A549 (cell line): ENCODE measurements around the gene SLC8A2. TPM values are rescaled to one million over a fixed set of nuclear protein-coding genes. Genes with fewer than 3 reads are reported as not detected.
A peak's percentile ranks its signal among the peaks of the same experiment; 100 is the strongest.

Experiments used
- ATAC-seq, 2 experiments: fragments of 200-7000 bp in 1 of 2; fragments of >200 bp in 1 of 2; cut with Nextera tagmentation in 1 of 2; cut with Tn5 transposase in 1 of 2; 3 replicates each; pipeline versions ENCODE4 v1.8.0 to v1.9.1; 2018 to 2020; ENCODE audit warnings: mild to moderate bottlenecking in 1 of 2, moderate library complexity in 1 of 2
- CTCF ChIA-PET: fragments of 300-600 bp; sonication (Branson Sonifier 250); formaldehyde crosslinking; extraction: SDS; loops from one replicate; lab custom pipeline; 2021; ENCODE audit warnings: antibody characterized with exemption, inconsistent platforms; lab: Yijun Ruan, JAX
- POLR2A ChIA-PET: fragments of 350-600 bp; formaldehyde crosslinking; extraction: SDS; loops from one replicate; lab custom pipeline; 2021; ENCODE audit warnings: antibody characterized with exemption, inconsistent platforms; lab: Yijun Ruan, JAX
- DNase-seq, 2 experiments: peaks; one replicate each; pipeline versions ENCODE4 v3.0.0 to v3.0.0-alpha.2; 2011 to 2016; ENCODE audit warnings: low read depth in 1 of 2, low spot score in 1 of 2
- FAIRE-seq: peaks from 2 replicates; lab custom pipeline; 2011; peaks lifted over from hg19 to GRCh38; lab: Jason Lieb, UNC
- H3K27ac ChIP-seq, 2 experiments: fragments of >200 bp; sonication (Bioruptor Twin); formaldehyde crosslinking; 3 replicates each; pipeline ENCODE4 v1.5.1; 2016 to 2017
- H3K4me1 ChIP-seq: fragments of >200 bp; sonication (Bioruptor Twin); formaldehyde crosslinking; 3 replicates; pipeline ENCODE4 v1.6.1; 2016
- H3K4me2 ChIP-seq: fragments of >200 bp; sonication (Bioruptor Twin); formaldehyde crosslinking; 3 replicates; pipeline ENCODE4 v1.6.1; 2016
- H3K4me3 ChIP-seq: fragments of >200 bp; sonication (Bioruptor Twin); formaldehyde crosslinking; 3 replicates; pipeline ENCODE4 v1.5.1; 2016
- H3K9me3 ChIP-seq: fragments of >200 bp; sonication (Bioruptor Twin); formaldehyde crosslinking; 3 replicates; pipeline ENCODE4 v1.6.1; 2016
- BCL3 ChIP-seq: fragments of >200 bp; sonication (Bioruptor Twin); formaldehyde crosslinking; IDR thresholded peaks from 3 replicates; pipeline ENCODE4 v1.6.1; 2016
- CHD4 ChIP-seq: fragments of 200-600 bp; sonication (generic); IDR thresholded peaks from 2 replicates; pipeline ENCODE4 v1.6.1; 2016; ENCODE audit warnings: antibody characterized with exemption, mild to moderate bottlenecking, borderline replicate concordance
- CTCF ChIP-seq: fragments of >200 bp; sonication (Bioruptor Twin); formaldehyde crosslinking; IDR thresholded peaks from 3 replicates; pipeline ENCODE4 v1.5.1; 2016
- ELK1 ChIP-seq: fragments of 150-350 bp; IDR thresholded peaks from 2 replicates; pipeline ENCODE4 v1.6.1; 2014; ENCODE audit warnings: low read depth, mild to moderate bottlenecking, low read length
- GATA3 ChIP-seq: IDR thresholded peaks from 2 replicates; pipeline ENCODE4 v1.6.1; 2012; ENCODE audit warnings: borderline replicate concordance
- HES2 ChIP-seq: fragments of >200 bp; sonication (Bioruptor Twin); formaldehyde crosslinking; IDR thresholded peaks from 2 replicates; pipeline ENCODE4 v1.6.1; 2016
- HOXA7 ChIP-seq: fragments of 250-450 bp; sonication (Bioruptor Pico); IDR thresholded peaks from 2 replicates; pipeline ENCODE4 v1.5.0; 2020; ENCODE audit warnings: mild to moderate bottlenecking, moderate library complexity
- MAFK ChIP-seq: fragments of 450-650 bp; IDR thresholded peaks from 2 replicates; pipeline ENCODE4 v1.6.1; 2014; ENCODE audit not compliant: partially characterized antibody
- MAZ ChIP-seq: fragments of 150-350 bp; IDR thresholded peaks from 2 replicates; pipeline ENCODE4 v1.6.1; 2014; ENCODE audit warnings: antibody characterized with exemption, low read depth, low read length, borderline replicate concordance
- MYC ChIP-seq: IDR thresholded peaks from 2 replicates; pipeline ENCODE4 v1.6.1; 2012; ENCODE audit warnings: mild to moderate bottlenecking, inconsistent platforms, low read length, improper control_type of control experiment, borderline replicate concordance
- NR3C1 ChIP-seq: fragments of >200 bp; sonication (Bioruptor Twin); formaldehyde crosslinking; IDR thresholded peaks from 3 replicates; pipeline ENCODE4 v1.6.1; 2017
- PBX3 ChIP-seq: IDR thresholded peaks from 2 replicates; pipeline ENCODE4 v1.6.1; 2012
- PHF8 ChIP-seq: fragments of 200-600 bp; sonication (generic); IDR thresholded peaks from 2 replicates; pipeline ENCODE4 v1.6.1; 2016; ENCODE audit warnings: low read depth, mild to moderate bottlenecking, antibody characterized with exemption, moderate library complexity, borderline replicate concordance
- RAD21 ChIP-seq, 2 experiments: fragments of >200 bp in 1 of 2; sonication (Bioruptor Twin) in 1 of 2; formaldehyde crosslinking in 1 of 2; IDR thresholded peaks in 1 of 2; conservative IDR thresholded peaks in 1 of 2; 2 replicates in 1 of 2; 3 replicates in 1 of 2; pipeline ENCODE4 v1.6.1; 2012 to 2018; ENCODE audit warnings: inconsistent platforms in 1 of 2
- REST ChIP-seq: fragments of 200-600 bp; sonication (generic); IDR thresholded peaks from 2 replicates; pipeline ENCODE4 v1.6.1; 2016; ENCODE audit warnings: antibody characterized with exemption, mild to moderate bottlenecking, moderate library complexity
- RNF2 ChIP-seq: fragments of 200-600 bp; sonication (generic); IDR thresholded peaks from 2 replicates; pipeline ENCODE4 v1.6.1; 2016; ENCODE audit warnings: low read depth, mild to moderate bottlenecking, antibody characterized with exemption, moderate library complexity, borderline replicate concordance
- SMC3 ChIP-seq: fragments of >200 bp; sonication (Bioruptor Twin); formaldehyde crosslinking; IDR thresholded peaks from 3 replicates; pipeline ENCODE4 v1.6.1; 2018; ENCODE audit warnings: inconsistent platforms
- USF2 ChIP-seq: fragments of 450-650 bp; IDR thresholded peaks from 2 replicates; pipeline ENCODE4 v1.6.1; 2014; ENCODE audit warnings: antibody characterized with exemption
- ZFP36 ChIP-seq: fragments of 450-650 bp; IDR thresholded peaks from 2 replicates; pipeline ENCODE4 v1.6.1; 2014; ENCODE audit warnings: borderline replicate concordance; ENCODE audit not compliant: partially characterized antibody
- whole genome bisulfite sequencing: methylation state at CpG from one replicate; pipeline ENCODE4 v1.1.6; 2017; ENCODE audit errors: missing lambda C conversion rate; 5-methylcytosine and 5-hydroxymethylcytosine counted together
- polyA plus RNA-seq, 4 experiments: library from polyadenylated mRNA; depleted of rRNA in 3 of 4; stranded (reverse); fragments of >200 nt; fragmentation: RNase III in 1 of 4; extraction: RNeasy Plus Mini Kit Qiagen cat#74134 plus additional on column Dnase treatment in 1 of 4; gene quantifications; 2 replicates in 3 of 4; 3 replicates in 1 of 4; pipeline ENCODE4 v1.2.3, GENCODE V29; 2011 to 2017

The SLC8A2 gene
- polyA plus RNA-seq, 2 of the 4 experiments (the other 2 are of a cell fraction), result 0.15 to 0.35 TPM

GRCh38 chr19:47427241-47428176 is 44.2 kb downstream of the SLC8A2 start:
- no peak for TF ChIP-seq ELK1
- peak; percentile 78 to 85 for TF ChIP-seq RAD21 (conservative IDR thresholded peaks at IDR 0.05 in 1 of 2, IDR thresholded peaks at IDR 0.05 in 1 of 2)
- TF ChIP-seq MYC, result no peak
- no peak for TF ChIP-seq PHF8
- TF ChIP-seq SMC3, result peak; percentile 79
- TF ChIP-seq REST, result no peak
- 0 out of 3 replicates have a peak, but pooled peaks have one; percentile 16 for TF ChIP-seq BCL3
- 0 out of 2 replicates have a peak, but pooled peaks have one; percentile 42 for TF ChIP-seq MAZ
- peak; percentile 86 for TF ChIP-seq CTCF
- TF ChIP-seq PBX3, result no peak
- CTCF ChIA-PET, result interaction anchor here (0.6 to 28.3 kb wide), 51 partner anchors 8 to 436 kb away, joined by 3 to 901 read pairs (median 4); partner anchors contain the start of genes DHX34, EHD2, INAFM1 and KPTN
- peak overlapping the region in 1 of 2 experiments; percentile 18; a peak in 2 of 6 replicates for H3K27ac ChIP-seq
- 9% methylated on average over 17 of the region's 17 CpGs for WGBS
- peaks cover 20% of the 10 kb centered on the region for H3K4me1 ChIP-seq
- H3K9me3 ChIP-seq, result no peaks in the 10 kb centered on the region
- peak overlapping the region; percentile 42 for H3K4me3 ChIP-seq
- DNase-seq (peak; percentile 79 to 93), ATAC-seq (peak; percentile 70 to 85), FAIRE-seq (no peak)
- POLR2A ChIA-PET, result interaction anchor here (0.9 to 1.2 kb wide), 4 partner anchors 9 to 153 kb away, joined by 3 to 4 read pairs (median 4); partner anchors contain the start of gene INAFM1
- peak overlapping the region; percentile 99 for H3K4me2 ChIP-seq

GRCh38 chr19:47423203-47423882 is 48.4 kb downstream of the SLC8A2 start:
- DNase-seq, result no peak
- no peaks in the 10 kb centered on the region for H3K9me3 ChIP-seq
- no peak overlapping the region for H3K27ac ChIP-seq
- peaks cover 41% of the 10 kb centered on the region for H3K4me1 ChIP-seq
- WGBS, result 32% methylated on average over 19 of the region's 19 CpGs
- TF ChIP-seq USF2 (no peak), MAFK (no peak), HOXA7 (no peak), HES2 (no peak), GATA3 (no peak), ZFP36 (no peak), NR3C1 (no peak), RNF2 (no peak), CHD4 (0 out of 2 replicates have a peak, but pooled peaks have one; percentile 9)
- no peak overlapping the region for H3K4me2 ChIP-seq
- H3K4me3 ChIP-seq, result no peak overlapping the region
- POLR2A ChIA-PET, result no interaction called here
- no peak for FAIRE-seq
- CTCF ChIA-PET, result interaction anchor here (2.0 to 28.3 kb wide), 2 partner anchors 127 to 283 kb away, joined by 6 to 901 read pairs; partner anchors contain the start of gene EHD2
- ATAC-seq, result no peak
